Prostate gland (tissue), 2 donors: ENCODE measurements around the gene AJAP1. TPM values are rescaled to one million over a fixed set of nuclear protein-coding genes. Genes with fewer than 3 reads are reported as not detected.

Source experiments
- DNase-seq: peaks from one replicate; pipeline ENCODE4 v3.0.0-alpha.2; 2019; ENCODE audit warnings: low spot score
- H3K27ac ChIP-seq, 2 donors: fragments of 200-600 bp; sonication (generic); 2 replicates each; pipeline ENCODE4 v1.5.1; 2017 to 2019
- H3K27me3 ChIP-seq: fragments of 200-600 bp; sonication (generic); replicated peaks from 2 replicates; pipeline ENCODE4 v1.5.1; 2019; ENCODE audit not compliant: insufficient read depth
- H3K36me3 ChIP-seq, 2 donors: fragments of 200-600 bp; sonication (generic); 1 replicate in 1 of 2; 2 replicates in 1 of 2; pipeline versions ENCODE4 v1.5.1 to v1.8.1; 2017 to 2019
- H3K4me1 ChIP-seq: fragments of 200-600 bp; sonication (generic); replicated peaks from 2 replicates; pipeline ENCODE4 v1.5.1; 2019
- H3K4me3 ChIP-seq, 2 donors: fragments of 200-600 bp; sonication (generic); 2 replicates each; pipeline ENCODE4 v1.5.1; 2017 to 2019
- H3K9me3 ChIP-seq: fragments of 200-600 bp; sonication (generic); 2 replicates; pipeline ENCODE4 v1.5.1; 2017
- POLR2A ChIP-seq: fragments of 450-650 bp; IDR thresholded peaks from one replicate; pipeline ENCODE4 v1.6.1; 2016; ENCODE audit warnings: antibody characterized with exemption, mild to moderate bottlenecking
- POLR2AphosphoS5 ChIP-seq: sonication (generic); formaldehyde crosslinking; IDR thresholded peaks from one replicate; pipeline ENCODE4 v1.6.1; 2017; ENCODE audit warnings: antibody characterized with exemption
- WGBS: methylation state at CpG from one replicate; pipeline ENCODE4 v1.1.5; 2018; 5-methylcytosine and 5-hydroxymethylcytosine counted together
- intact Hi-C: fragments of 100-400 bp; cut with DNase I; formaldehyde crosslinking; loops from one replicate; pipeline ENCODE4 v1.14.2; 2022
- total RNA-seq, 2 donors: library from RNA; depleted of rRNA; stranded (reverse); fragments of >200 nt; gene quantifications; one replicate each; pipeline ENCODE4 v1.1.0, GENCODE V29; 2016
- TF ChIP-seq, protein P1 (sequence below), 4 experiments: fragments of 200-600 bp in 2 of 4; fragments of 450-650 bp in 2 of 4; sonication (generic) in 2 of 4; IDR thresholded peaks; 1 replicate in 3 of 4; 2 replicates in 1 of 4; pipeline ENCODE4 v1.5.1; 2016 to 2019; ENCODE audit warnings: antibody characterized with exemption in 4 of 4, mild to moderate bottlenecking in 2 of 4, moderate library complexity in 2 of 4

The AJAP1 gene
- total RNA-seq, 2 donors from 2014 or later: 0.73 to 6.7 TPM

GRCh38 chr1:4701276-4701675, 46.9 kb downstream of the AJAP1 start:
- DNase-seq: no peak
- TF ChIP-seq POLR2A: no peak
- TF ChIP-seq, protein P1, sequence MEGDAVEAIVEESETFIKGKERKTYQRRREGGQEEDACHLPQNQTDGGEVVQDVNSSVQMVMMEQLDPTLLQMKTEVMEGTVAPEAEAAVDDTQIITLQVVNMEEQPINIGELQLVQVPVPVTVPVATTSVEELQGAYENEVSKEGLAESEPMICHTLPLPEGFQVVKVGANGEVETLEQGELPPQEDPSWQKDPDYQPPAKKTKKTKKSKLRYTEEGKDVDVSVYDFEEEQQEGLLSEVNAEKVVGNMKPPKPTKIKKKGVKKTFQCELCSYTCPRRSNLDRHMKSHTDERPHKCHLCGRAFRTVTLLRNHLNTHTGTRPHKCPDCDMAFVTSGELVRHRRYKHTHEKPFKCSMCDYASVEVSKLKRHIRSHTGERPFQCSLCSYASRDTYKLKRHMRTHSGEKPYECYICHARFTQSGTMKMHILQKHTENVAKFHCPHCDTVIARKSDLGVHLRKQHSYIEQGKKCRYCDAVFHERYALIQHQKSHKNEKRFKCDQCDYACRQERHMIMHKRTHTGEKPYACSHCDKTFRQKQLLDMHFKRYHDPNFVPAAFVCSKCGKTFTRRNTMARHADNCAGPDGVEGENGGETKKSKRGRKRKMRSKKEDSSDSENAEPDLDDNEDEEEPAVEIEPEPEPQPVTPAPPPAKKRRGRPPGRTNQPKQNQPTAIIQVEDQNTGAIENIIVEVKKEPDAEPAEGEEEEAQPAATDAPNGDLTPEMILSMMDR (IDR thresholded peaks at IDR 0.05): no peak
- no peak for TF ChIP-seq POLR2AphosphoS5
- intact Hi-C loops: no loop called here
- H3K4me1 ChIP-seq: no peaks in the 10 kb centered on the region
- no peaks in the 10 kb centered on the region for H3K36me3 ChIP-seq
- no peaks in the 10 kb centered on the region for H3K9me3 ChIP-seq
- H3K27ac ChIP-seq: no peak overlapping the region
- 59% methylated on average over 9 of the region's 9 CpGs for WGBS
- H3K4me3 ChIP-seq: no peak overlapping the region
- peaks cover 3% of the 10 kb centered on the region for H3K27me3 ChIP-seq

- Histone ChIP-seq H3K27me3 (peaks cover 3% of the 10 kb centered on the region), H3K4me1 (no peaks in the 10 kb centered on the region), H3K4me3 (no peak overlapping the region), H3K36me3 (no peaks in the 10 kb centered on the region), H3K9me3 (no peaks in the 10 kb centered on the region), H3K27ac (no peak overlapping the region)
- 95% methylated on average over 12 of the region's 12 CpGs for WGBS
- intact Hi-C loops: no loop called here
- no peak for DNase-seq
- TF ChIP-seq, protein P1 (IDR thresholded peaks at IDR 0.05): no peak
- no peak for TF ChIP-seq POLR2AphosphoS5
- no peak for TF ChIP-seq POLR2A
Observed at GRCh38 chr1:4702464-4702863, 48.1 kb downstream of the AJAP1 start.

GRCh38 chr1:4702932-4703331, 48.5 kb downstream of the AJAP1 start:
- no peaks in the 10 kb centered on the region for H3K36me3 ChIP-seq
- TF ChIP-seq POLR2AphosphoS5 (no peak), POLR2A (no peak)
- TF ChIP-seq, protein P1 (IDR thresholded peaks at IDR 0.05): no peak
- H3K4me1 ChIP-seq: no peaks in the 10 kb centered on the region
- peaks cover 3% of the 10 kb centered on the region for H3K27me3 ChIP-seq
- H3K4me3 ChIP-seq: no peak overlapping the region
- no peak overlapping the region for H3K27ac ChIP-seq
- intact Hi-C loops: no loop called here
- WGBS: 53% methylated on average over 16 of the region's 16 CpGs
- no peaks in the 10 kb centered on the region for H3K9me3 ChIP-seq
- DNase-seq: no peak

DNA sequence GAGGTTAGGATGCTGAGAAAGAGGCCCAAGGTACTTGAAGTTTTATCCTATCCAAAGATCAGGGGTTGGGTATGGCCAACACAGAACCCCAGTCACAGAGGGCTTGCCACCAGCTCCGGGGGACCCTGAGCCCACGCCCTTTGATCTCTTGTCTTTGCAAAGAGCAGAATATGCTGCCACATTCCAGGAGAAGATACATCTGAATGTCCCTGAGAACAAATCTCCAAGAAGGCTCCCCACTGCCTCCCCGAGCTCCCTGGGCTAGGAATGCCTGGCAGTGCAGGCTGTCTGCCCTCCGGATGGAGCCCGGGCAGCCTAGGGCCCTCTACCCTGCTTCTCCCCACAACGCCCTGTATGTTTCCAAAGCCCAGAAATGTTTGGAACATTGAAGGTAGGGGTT, 49.2 kb downstream of the AJAP1 start:
- intact Hi-C loops: no loop called here
- WGBS: 70% methylated on average over 6 of the region's 6 CpGs
- Histone ChIP-seq H3K9me3 (no peaks in the 10 kb centered on the region), H3K36me3 (no peaks in the 10 kb centered on the region), H3K4me1 (no peaks in the 10 kb centered on the region), H3K27me3 (peaks cover 3% of the 10 kb centered on the region), H3K4me3 (no peak overlapping the region), H3K27ac (no peak overlapping the region)
- no peak for DNase-seq
- TF ChIP-seq POLR2AphosphoS5 (no peak), POLR2A (no peak)
- TF ChIP-seq, protein P1 (IDR thresholded peaks at IDR 0.05): no peak

GRCh38 chr1:4708840-4709507, 54.6 kb downstream of the AJAP1 start:
- peaks cover 13% of the 10 kb centered on the region for H3K27me3 ChIP-seq

More at GRCh38 chr1:4708840-4709507, 54.6 kb downstream of the AJAP1 start:
- no peak overlapping the region for H3K4me3 ChIP-seq
- 76% methylated on average over 5 of the region's 5 CpGs for WGBS
- no peaks in the 10 kb centered on the region for H3K36me3 ChIP-seq
- intact Hi-C loops: no loop called here
- no peak for DNase-seq
- no peaks in the 10 kb centered on the region for H3K9me3 ChIP-seq
- no peak overlapping the region for H3K27ac ChIP-seq
- H3K4me1 ChIP-seq: peaks cover 3% of the 10 kb centered on the region
- TF ChIP-seq, protein P1 (IDR thresholded peaks at IDR 0.05): no peak
- TF ChIP-seq POLR2AphosphoS5: no peak
- no peak for TF ChIP-seq POLR2A
